HepG2 (cell line): ENCODE data around the gene HSD17B8. TPM values are rescaled to one million over a fixed set of nuclear protein-coding genes. Genes with fewer than 3 reads are reported as not detected.

Experiments used
- FOXO1 ChIP-seq: sonication (generic); formaldehyde crosslinking; IDR thresholded peaks from 2 replicates; pipeline ENCODE4 v1.4.0; 2020; ENCODE audit warnings: missing genetic modification reagents
- KAT8 ChIP-seq: IDR thresholded peaks from 2 replicates; pipeline ENCODE4 v1.6.1; 2016; ENCODE audit warnings: missing genetic modification reagents, missing compliant biosample characterization
- KDM1A ChIP-seq: IDR thresholded peaks from 2 replicates; pipeline ENCODE4 v1.6.1; 2016; ENCODE audit warnings: missing compliant biosample characterization
- NONO ChIP-seq, 2 experiments: fragments of 450-650 bp in 1 of 2; sonication (generic) in 1 of 2; formaldehyde crosslinking in 1 of 2; IDR thresholded peaks in 1 of 2; conservative IDR thresholded peaks in 1 of 2; 2 replicates each; pipeline versions ENCODE4 v1.6.1 to v1.8.0; 2017 to 2022; ENCODE audit warnings: mild to moderate bottlenecking in 1 of 2, missing genetic modification reagents in 1 of 2, moderate library complexity in 1 of 2
- PAX8 ChIP-seq: sonication (generic); formaldehyde crosslinking; IDR thresholded peaks from 2 replicates; pipeline ENCODE4 v1.8.0; 2022; ENCODE audit warnings: mild to moderate bottlenecking, missing genetic modification reagents, borderline replicate concordance
- RARA ChIP-seq: IDR thresholded peaks from 2 replicates; pipeline ENCODE4 v1.6.1; 2016; ENCODE audit warnings: missing genetic modification reagents, missing compliant biosample characterization
- SALL1 ChIP-seq: sonication (generic); formaldehyde crosslinking; IDR thresholded peaks from 2 replicates; pipeline ENCODE4 v1.8.0; 2022; ENCODE audit warnings: mild to moderate bottlenecking, missing genetic modification reagents
- TBX2 ChIP-seq: sonication (generic); formaldehyde crosslinking; IDR thresholded peaks from 2 replicates; pipeline ENCODE4 v1.5.0; 2020; ENCODE audit warnings: missing genetic modification reagents, mild to moderate bottlenecking, borderline replicate concordance
- ZNF124 ChIP-seq: sonication (generic); formaldehyde crosslinking; IDR thresholded peaks from 2 replicates; pipeline ENCODE4 v1.4.0; 2020; ENCODE audit warnings: missing genetic modification reagents
- ZNF143 ChIP-seq: sonication (generic); formaldehyde crosslinking; IDR thresholded peaks from 2 replicates; pipeline ENCODE4 v1.4.0; 2020; ENCODE audit warnings: missing genetic modification reagents
- polyA plus RNA-seq, 8 experiments: library from polyadenylated mRNA; depleted of rRNA in 3 of 8; stranded (reverse) in 7 of 8; unstranded in 1 of 8; fragments of >200 nt; fragmentation: Illumina TruSeq in 4 of 8; extraction: Trizol in 4 of 8; gene quantifications; 2 replicates each; pipeline versions ENCODE4 v1.2.1 to v1.2.3, GENCODE V29; 2011 to 2016; ENCODE audit warnings: low read depth in 4 of 8, missing spikeins in 1 of 8, mixed read lengths in 1 of 8; ENCODE audit not compliant: insufficient read depth in 1 of 8
- total RNA-seq, 5 experiments: library from RNA; depleted of rRNA; stranded (reverse); fragments of >200 nt; fragmentation: Illumina TruSeq; extraction: Trizol; gene quantifications; 2 replicates each; pipeline ENCODE4 v1.2.3, GENCODE V29; 2016; ENCODE audit warnings: low read depth in 1 of 5
- TF ChIP-seq, protein P1 (sequence below): sonication (generic); formaldehyde crosslinking; IDR thresholded peaks from 2 replicates; pipeline ENCODE4 v1.4.0; 2020; ENCODE audit warnings: mild to moderate bottlenecking, missing genetic modification reagents, borderline replicate concordance
- TF ChIP-seq, protein P2 (sequence below): sonication (generic); formaldehyde crosslinking; IDR thresholded peaks from 2 replicates; pipeline ENCODE4 v1.5.0; 2020; ENCODE audit warnings: mild to moderate bottlenecking, missing genetic modification reagents
- TF ChIP-seq, protein P3 (sequence below): sonication (generic); formaldehyde crosslinking; IDR thresholded peaks from 2 replicates; pipeline ENCODE4 v1.4.0; 2020; ENCODE audit warnings: low read depth, mild to moderate bottlenecking, missing genetic modification reagents
- TF ChIP-seq, protein P4 (sequence below), 2 experiments: sonication (generic) in 1 of 2; formaldehyde crosslinking in 1 of 2; IDR thresholded peaks; 2 replicates each; pipeline versions ENCODE4 v1.4.0 to v1.6.1; 2016 to 2020; ENCODE audit warnings: borderline replicate concordance in 1 of 2, low read depth in 1 of 2, mild to moderate bottlenecking in 1 of 2, missing genetic modification reagents in 1 of 2

The HSD17B8 gene
- total and polyA plus RNA-seq, 2 of the 13 experiments (the other 11 are each of a cell fraction or from before 2014, with no cell fraction given) = 12.6 to 20.1 TPM

DNA sequence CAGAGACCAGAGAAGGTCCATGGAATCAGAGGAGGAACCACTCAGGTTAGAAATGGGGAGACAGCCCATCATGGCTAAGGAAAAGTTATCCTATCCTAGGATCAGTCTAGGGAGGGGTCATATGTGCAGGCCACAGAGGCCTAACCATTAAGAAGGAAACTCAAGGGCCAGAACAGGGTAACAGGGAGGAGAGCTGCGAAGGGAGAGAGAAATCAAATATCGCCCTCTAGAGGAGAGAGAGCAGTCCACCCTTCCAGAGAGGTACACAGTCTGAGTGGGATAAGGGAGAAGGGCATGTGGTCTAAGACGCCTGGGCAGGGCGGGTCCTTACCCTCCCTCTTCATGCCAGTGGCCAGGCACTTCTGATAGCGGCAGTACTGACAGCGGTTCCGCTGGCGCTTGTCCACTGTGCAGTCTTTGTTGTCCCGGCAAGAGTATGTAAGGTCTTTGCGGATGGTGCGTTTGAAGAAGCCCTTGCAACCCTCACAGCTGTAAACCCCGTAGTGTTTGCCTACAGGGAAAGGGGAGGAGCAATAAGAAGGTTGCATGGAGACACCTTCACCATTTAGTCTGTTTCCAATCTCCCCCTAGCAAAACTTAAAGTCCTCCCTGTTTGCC, 6.9 kb upstream of the HSD17B8 start (continued):
- TF ChIP-seq, protein P1, sequence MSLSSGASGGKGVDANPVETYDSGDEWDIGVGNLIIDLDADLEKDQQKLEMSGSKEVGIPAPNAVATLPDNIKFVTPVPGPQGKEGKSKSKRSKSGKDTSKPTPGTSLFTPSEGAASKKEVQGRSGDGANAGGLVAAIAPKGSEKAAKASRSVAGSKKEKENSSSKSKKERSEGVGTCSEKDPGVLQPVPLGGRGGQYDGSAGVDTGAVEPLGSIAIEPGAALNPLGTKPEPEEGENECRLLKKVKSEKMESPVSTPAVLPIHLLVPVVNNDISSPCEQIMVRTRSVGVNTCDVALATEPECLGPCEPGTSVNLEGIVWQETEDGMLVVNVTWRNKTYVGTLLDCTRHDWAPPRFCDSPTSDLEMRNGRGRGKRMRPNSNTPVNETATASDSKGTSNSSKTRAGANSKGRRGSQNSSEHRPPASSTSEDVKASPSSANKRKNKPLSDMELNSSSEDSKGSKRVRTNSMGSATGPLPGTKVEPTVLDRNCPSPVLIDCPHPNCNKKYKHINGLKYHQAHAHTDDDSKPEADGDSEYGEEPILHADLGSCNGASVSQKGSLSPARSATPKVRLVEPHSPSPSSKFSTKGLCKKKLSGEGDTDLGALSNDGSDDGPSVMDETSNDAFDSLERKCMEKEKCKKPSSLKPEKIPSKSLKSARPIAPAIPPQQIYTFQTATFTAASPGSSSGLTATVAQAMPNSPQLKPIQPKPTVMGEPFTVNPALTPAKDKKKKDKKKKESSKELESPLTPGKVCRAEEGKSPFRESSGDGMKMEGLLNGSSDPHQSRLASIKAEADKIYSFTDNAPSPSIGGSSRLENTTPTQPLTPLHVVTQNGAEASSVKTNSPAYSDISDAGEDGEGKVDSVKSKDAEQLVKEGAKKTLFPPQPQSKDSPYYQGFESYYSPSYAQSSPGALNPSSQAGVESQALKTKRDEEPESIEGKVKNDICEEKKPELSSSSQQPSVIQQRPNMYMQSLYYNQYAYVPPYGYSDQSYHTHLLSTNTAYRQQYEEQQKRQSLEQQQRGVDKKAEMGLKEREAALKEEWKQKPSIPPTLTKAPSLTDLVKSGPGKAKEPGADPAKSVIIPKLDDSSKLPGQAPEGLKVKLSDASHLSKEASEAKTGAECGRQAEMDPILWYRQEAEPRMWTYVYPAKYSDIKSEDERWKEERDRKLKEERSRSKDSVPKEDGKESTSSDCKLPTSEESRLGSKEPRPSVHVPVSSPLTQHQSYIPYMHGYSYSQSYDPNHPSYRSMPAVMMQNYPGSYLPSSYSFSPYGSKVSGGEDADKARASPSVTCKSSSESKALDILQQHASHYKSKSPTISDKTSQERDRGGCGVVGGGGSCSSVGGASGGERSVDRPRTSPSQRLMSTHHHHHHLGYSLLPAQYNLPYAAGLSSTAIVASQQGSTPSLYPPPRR (CRISPR knock-in tag) = peak; percentile 18; the same call in 1 of the 2 replicates
- TF ChIP-seq SALL1 (CRISPR knock-in tag) (peak; percentile 29; the same call in 1 of the 2 replicates), NONO (IDR thresholded peaks at IDR 0.05) (no peak), NONO (CRISPR knock-in tag; conservative IDR thresholded peaks at IDR 0.05) (no peak), RARA (peak; percentile 37; the same call in 1 of the 2 replicates), ZNF143 (CRISPR knock-in tag) (peak; percentile 11; the same call in 1 of the 2 replicates), KAT8 (CRISPR knock-in tag) (peak; percentile 35; the same call in 1 of the 2 replicates), PAX8 (CRISPR knock-in tag) (0 out of 2 replicates have a peak, but pooled peaks have one; percentile 30), FOXO1 (peak; percentile 31; the same call in 1 of the 2 replicates), TBX2 (no peak), KDM1A (CRISPR knock-in tag) (no peak), ZNF124 (CRISPR knock-in tag) (peak; percentile 52; the same call in 1 of the 2 replicates)
- TF ChIP-seq, protein P2, sequence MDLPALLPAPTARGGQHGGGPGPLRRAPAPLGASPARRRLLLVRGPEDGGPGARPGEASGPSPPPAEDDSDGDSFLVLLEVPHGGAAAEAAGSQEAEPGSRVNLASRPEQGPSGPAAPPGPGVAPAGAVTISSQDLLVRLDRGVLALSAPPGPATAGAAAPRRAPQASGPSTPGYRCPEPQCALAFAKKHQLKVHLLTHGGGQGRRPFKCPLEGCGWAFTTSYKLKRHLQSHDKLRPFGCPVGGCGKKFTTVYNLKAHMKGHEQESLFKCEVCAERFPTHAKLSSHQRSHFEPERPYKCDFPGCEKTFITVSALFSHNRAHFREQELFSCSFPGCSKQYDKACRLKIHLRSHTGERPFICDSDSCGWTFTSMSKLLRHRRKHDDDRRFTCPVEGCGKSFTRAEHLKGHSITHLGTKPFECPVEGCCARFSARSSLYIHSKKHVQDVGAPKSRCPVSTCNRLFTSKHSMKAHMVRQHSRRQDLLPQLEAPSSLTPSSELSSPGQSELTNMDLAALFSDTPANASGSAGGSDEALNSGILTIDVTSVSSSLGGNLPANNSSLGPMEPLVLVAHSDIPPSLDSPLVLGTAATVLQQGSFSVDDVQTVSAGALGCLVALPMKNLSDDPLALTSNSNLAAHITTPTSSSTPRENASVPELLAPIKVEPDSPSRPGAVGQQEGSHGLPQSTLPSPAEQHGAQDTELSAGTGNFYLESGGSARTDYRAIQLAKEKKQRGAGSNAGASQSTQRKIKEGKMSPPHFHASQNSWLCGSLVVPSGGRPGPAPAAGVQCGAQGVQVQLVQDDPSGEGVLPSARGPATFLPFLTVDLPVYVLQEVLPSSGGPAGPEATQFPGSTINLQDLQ (CRISPR knock-in tag) = peak; percentile 97
- TF ChIP-seq, protein P3, sequence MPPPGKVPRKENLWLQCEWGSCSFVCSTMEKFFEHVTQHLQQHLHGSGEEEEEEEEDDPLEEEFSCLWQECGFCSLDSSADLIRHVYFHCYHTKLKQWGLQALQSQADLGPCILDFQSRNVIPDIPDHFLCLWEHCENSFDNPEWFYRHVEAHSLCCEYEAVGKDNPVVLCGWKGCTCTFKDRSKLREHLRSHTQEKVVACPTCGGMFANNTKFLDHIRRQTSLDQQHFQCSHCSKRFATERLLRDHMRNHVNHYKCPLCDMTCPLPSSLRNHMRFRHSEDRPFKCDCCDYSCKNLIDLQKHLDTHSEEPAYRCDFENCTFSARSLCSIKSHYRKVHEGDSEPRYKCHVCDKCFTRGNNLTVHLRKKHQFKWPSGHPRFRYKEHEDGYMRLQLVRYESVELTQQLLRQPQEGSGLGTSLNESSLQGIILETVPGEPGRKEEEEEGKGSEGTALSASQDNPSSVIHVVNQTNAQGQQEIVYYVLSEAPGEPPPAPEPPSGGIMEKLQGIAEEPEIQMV (CRISPR knock-in tag) = 0 out of 2 replicates have a peak, but pooled peaks have one; percentile 55
- TF ChIP-seq, protein P4, sequence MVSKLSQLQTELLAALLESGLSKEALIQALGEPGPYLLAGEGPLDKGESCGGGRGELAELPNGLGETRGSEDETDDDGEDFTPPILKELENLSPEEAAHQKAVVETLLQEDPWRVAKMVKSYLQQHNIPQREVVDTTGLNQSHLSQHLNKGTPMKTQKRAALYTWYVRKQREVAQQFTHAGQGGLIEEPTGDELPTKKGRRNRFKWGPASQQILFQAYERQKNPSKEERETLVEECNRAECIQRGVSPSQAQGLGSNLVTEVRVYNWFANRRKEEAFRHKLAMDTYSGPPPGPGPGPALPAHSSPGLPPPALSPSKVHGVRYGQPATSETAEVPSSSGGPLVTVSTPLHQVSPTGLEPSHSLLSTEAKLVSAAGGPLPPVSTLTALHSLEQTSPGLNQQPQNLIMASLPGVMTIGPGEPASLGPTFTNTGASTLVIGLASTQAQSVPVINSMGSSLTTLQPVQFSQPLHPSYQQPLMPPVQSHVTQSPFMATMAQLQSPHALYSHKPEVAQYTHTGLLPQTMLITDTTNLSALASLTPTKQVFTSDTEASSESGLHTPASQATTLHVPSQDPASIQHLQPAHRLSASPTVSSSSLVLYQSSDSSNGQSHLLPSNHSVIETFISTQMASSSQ (IDR thresholded peaks at IDR 0.05; ENCODE audit: low read depth) = no peak
- TF ChIP-seq, protein P4 (CRISPR knock-in tag; IDR thresholded peaks at IDR 0.05; ENCODE audit: borderline replicate concordance) = peak; percentile 39; the same call in 1 of the 2 replicates
